HG03354 (cell line): ENCODE results near the gene PDZD7.

Experiments
- ATAC-seq: cut with Tn5 transposase; IDR thresholded peaks from one replicate; pipeline ENCODE4 v1.9.1; 2021; ENCODE audit warnings: mild to moderate bottlenecking; ENCODE audit not compliant: unreplicated experiment, poor library complexity, severe bottlenecking

Gene PDZD7

DNA sequence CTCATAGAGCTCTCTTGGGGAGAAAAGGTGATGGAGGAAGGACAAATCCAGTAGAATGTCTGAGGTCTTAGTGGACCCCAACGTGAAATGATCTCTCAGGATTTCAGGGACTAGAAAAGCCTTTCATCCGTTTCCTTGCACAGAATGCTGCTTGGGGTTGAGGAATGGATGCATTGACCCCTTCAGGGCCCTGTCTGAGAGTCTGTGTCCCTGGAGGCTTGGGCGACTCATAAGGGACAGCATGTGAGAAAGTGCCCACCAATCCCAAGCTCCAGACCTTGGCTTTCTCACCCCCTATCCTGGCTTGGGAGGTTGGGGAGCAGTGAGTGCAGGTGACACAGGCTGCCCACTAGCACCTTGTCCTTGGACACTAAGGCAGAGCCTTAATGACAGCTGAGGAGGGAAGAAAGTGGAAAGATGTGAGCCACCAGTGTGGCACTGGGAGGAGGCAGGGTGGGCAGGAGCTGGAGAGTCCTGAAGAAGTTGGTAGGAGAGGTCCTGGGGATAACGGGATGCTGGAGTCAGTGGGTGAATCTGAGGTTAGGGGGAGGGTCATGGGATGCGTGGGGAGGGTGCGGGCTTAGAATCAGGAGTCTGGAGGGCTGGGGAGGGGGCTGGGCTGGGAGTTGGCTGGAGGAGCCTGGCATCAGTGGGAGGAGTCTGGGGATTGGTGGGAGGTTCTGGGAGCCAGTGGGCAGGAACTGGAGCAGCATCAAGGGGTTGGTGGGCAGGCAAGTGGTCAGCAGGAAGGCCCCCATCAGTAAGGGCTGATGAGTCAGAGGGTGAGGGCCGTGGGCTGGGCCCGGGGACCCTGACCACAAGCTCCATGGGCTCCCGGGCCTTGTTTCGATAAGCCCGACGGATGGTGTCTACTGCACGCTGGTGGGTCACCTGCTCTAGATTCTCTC is 22.8 kb downstream of the PDZD7 start:
- no peak for ATAC-seq

DNA sequence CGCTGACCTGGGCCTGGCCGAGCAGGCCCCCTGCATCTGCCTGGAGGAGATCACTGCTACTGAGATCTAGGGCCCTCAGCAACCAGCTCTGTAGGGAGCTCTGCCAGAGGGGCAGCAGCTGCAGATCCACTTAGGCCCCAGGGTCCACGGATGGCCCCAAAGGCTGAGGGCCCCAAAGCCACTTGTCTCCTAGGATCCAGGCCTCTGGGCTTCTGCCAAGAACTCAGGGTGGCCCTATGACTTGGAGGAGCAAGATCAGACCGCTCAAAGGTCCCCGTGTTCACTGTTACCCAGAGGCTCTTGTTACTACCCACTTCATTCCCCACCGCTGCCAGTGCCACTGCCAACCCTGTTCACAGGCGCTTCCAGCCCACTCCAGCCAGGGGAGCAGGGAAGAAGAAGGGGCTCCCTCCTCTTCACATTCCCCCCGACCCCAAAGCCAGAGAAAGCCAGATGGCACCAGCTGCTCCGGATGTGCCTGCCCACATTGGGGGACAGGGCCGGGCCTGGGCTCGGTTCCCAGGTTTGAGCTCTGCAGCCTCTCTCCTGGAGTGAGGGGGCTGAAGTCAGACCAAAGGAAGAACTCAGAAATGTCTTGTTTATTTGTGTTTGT is 23.7 kb downstream of the PDZD7 start:
- no peak for ATAC-seq

DNA sequence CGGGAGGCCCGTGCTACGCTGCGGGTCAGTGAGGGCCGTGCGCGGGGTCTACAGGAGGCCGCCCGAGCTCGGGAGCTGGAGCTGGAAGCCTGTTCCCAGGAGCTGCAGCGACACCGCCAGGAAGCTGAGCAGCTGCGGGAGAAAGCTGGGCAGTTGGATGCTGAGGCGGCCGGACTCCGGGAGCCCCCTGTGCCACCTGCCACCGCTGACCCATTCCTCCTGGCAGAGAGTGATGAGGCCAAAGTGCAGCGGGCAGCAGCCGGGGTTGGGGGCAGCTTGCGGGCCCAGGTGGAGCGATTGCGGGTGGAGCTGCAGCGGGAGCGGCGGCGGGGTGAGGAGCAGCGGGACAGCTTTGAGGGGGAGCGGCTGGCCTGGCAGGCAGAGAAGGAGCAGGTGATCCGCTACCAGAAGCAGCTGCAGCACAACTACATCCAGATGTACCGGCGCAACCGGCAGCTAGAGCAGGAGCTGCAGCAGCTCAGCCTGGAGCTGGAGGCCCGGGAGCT is 24.3 kb downstream of the PDZD7 start:
- no peak for ATAC-seq

DNA sequence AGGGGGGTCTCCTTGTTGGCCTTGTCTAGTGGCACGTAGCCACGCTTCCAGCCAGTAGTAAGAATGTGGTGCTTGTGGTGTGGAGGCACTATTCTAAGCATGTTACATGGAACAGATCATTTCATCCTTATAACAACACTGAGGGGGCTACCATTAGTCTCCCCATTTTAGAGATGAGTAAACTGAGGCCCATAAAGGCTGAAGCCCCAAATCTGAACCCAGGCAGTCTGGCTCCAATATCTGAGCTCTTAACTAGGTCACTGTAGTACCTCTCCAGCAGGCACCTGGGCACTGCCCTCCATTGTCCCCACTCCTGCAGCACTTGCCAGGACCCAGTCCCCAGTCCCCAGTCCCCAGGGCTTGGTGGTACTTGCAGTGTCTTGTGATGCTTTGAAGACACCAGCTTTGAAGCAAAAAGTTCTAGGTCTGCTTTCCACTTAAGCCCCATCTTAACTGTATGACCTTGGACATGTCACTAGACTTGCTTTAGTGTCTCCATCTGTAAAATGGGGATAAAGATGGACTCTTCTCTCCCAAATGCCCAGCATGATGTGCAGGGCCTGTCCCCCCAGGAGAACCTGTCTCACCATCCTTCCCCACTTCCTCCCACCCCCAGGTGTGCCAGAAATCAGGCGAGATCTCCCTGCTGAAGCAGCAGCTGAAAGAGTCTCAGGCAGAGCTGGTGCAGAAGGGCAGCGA is 24.9 kb downstream of the PDZD7 start:
- ATAC-seq, result no peak

DNA sequence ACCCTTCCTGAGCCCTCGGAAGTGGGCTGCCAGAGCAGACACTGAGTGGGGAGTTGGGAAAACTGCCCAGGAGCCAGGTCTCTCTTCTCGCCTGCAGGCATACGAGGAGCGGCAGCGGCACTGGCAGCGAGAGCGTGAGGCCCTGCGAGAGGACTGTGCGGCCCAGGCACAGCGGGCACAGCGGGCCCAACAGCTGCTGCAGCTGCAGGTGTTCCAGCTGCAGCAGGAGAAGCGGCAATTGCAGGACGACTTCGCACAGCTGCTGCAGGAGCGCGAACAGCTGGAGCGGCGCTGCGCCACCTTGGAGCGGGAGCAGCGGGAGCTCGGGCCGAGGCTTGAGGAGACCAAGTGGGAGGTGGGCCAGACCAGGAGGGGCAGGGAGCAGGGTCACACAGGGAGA is 25.6 kb downstream of the PDZD7 start:
- ATAC-seq, result no peak

DNA sequence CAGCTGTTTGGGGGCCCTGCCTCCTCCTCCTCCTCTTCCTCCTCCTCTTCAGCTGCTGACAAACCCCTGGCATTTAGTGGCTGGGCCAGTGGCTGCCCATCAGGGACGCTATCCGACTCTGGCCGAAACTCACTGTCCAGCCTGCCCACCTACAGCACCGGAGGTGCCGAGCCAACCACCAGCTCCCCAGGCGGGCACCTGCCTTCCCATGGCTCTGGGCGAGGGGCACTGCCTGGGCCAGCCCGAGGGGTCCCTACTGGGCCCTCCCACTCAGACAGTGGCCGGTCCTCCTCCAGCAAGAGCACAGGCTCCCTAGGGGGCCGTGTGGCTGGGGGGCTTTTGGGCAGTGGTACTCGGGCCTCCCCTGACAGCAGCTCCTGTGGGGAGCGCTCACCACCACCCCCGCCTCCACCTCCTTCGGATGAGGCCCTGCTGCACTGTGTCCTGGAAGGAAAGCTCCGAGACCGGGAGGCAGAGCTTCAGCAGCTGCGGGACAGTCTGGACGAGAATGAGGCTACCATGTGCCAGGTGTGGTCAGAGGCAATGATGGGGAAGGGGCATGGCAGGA is 27.2 kb downstream of the PDZD7 start:
- ATAC-seq, result no peak

DNA sequence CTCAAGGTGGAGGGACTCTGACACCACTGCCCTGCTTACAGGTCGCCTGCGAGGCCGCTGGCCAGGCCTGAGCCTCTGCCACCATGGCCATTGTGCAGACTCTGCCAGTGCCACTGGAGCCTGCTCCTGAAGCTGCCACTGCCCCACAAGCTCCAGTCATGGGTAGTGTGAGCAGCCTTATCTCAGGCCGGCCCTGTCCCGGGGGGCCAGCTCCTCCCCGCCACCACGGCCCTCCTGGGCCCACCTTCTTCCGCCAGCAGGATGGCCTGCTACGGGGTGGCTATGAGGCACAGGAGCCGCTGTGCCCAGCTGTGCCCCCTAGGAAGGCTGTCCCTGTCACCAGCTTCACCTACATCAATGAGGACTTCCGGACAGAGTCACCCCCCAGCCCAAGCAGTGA is 28.5 kb downstream of the PDZD7 start:
- no peak for ATAC-seq

DNA sequence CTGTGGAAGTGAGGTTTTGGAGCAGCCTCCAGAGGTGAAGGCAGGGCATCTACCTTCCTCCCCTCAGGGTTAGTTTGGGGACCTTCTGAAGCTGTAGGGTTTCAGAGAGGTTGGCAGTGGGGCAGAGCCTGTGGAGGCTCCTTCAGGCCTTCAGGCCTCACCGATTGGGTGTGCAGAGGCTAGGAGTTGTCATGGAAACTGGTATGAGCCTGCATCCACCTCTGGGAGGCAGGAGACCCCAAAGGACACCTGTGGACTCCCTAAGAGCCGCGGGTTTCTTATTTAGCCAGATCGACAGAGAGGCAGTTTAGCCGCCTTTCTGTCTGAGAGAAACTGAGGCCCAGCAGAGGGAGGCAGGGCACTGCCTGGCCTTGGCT is 29.3 kb downstream of the PDZD7 start:
- ATAC-seq, result no peak

DNA sequence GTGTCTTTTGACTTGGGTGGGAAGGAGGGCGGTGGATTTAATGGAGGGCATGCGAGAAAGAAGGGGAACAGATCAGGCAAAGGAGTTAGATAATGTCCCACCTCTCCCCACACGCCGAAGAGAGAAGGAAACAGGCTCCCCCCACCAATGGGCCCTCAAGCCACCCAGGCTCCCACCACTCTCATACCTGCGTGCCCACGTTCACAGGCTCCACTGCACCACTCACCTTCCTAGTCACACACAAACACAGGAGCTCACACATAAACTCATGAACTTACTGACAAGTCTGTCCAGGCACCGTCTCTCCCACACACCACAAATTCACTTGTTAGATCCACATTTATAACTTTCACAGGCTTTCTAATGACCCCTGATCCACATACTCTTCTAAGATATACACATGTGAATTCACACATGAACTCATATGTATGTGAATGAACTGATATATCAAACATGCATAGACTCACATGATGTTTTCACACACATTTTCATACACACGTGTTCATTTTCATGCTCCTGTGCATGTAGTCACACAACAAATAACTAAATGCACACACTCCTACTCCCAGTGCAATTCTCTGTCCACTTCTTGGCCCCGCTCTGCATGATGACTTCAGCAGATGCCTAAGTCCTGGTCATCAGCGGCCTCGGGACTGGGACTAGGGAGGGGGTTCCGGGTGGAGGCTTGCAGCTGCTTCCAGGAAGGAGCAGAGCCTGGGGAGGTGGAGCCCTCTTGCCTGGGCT is 29.8 kb downstream of the PDZD7 start:
- no peak for ATAC-seq

DNA sequence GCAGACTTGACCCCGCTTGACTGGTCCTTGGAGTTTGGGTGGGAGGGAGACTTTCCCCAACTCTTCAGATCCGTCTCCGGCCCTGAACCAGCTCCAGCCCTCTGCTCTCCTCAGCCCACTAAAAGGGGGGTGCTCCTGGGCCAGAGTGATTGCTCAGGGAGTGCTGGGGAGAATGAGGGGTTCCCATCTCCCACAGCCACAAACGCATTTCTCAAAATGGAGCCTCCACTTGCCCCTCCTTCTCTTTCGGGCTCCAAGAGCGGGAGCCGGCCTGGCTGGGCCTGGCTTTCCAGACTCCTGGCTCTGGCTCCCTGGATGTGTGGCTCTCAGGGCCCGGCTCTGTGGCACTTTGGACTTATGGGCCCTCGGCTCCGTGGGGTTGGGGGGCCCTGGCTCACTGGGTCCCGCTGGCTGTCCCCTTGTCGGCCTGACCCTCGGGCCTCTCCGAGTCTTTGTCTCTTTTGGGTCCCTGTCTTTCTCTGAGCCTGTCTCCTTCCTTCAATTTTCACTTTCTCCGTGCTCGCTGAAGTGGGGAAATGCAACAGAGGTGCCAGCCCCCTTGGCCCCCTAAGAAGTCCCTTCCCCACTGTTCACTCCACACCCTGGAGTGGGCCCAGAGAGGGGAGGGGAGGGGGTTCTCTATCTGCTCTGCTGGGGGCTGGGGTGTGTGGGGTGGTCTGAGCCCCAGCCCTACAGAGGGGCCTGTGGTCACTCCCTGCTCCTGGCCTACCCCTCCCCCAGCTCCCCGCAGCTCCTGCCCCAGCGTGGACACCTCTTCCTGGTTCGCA is 30.6 kb downstream of the PDZD7 start:
- no peak for ATAC-seq

DNA sequence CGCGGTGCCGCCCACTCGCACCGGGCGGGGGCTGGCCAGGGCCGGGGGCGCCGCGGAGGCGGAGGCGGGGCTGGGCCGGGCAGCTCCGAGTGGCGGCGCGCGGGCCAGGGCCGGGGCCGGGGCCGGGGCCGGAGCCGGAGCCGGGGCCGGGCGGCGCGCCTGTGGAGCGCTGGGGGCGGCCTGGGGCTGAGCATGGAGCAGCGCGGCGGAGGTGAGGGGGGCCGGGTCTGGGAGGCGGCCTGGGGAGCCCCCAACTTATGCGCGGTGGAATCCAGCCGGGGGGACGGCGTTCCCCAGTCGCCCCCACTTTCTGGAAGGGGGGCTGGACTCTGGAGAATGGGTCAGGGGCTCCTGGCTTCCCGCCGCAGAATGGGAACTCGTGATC is 31.2 kb downstream of the PDZD7 start, which contains the start of gene LZTS2:
Gene LZTS2 (plus strand): TSS at position 67 of the 385 bp plus-strand sequence. CDS start 2,731 bp downstream, outside the sequence.
- ATAC-seq, result no peak

DNA sequence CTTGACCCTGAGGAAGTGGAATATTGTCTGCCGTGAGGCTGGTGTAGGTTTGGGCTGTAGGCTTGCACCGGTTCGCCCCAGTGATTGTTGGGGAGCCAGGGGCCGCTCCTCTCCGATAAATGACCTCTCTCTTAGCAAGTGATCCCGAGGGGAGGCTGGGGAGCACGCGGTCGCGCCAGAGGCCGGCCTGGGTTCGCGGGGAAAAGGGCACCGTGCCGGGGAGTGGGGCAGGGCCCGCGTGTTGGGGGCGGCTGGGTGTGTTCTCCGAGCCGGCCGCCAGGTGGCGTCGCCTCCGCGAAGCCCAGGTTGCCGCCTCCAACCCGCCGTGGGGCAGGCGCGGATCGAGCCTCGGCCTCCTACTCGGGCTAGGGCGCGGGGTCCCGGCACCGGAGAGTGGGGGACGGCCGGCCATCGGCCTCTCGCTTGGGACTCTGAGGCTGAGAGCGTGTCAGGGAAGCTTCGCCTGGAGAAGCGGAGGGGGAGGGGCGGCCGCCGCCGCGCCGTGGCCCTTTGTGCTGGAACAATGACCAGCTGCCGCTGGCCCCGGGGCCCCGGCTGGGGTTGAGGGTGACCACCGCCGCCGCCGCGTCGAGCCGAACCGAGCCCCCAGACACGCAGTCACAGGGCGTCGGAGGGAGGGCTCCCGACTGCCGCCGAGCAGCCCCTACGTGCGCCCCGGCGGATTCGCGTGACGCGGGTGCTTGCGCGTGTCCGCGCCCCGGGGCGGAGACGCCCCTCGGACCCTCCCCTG is 31.8 kb downstream of the PDZD7 start:
- ATAC-seq, result peak; percentile 55

DNA sequence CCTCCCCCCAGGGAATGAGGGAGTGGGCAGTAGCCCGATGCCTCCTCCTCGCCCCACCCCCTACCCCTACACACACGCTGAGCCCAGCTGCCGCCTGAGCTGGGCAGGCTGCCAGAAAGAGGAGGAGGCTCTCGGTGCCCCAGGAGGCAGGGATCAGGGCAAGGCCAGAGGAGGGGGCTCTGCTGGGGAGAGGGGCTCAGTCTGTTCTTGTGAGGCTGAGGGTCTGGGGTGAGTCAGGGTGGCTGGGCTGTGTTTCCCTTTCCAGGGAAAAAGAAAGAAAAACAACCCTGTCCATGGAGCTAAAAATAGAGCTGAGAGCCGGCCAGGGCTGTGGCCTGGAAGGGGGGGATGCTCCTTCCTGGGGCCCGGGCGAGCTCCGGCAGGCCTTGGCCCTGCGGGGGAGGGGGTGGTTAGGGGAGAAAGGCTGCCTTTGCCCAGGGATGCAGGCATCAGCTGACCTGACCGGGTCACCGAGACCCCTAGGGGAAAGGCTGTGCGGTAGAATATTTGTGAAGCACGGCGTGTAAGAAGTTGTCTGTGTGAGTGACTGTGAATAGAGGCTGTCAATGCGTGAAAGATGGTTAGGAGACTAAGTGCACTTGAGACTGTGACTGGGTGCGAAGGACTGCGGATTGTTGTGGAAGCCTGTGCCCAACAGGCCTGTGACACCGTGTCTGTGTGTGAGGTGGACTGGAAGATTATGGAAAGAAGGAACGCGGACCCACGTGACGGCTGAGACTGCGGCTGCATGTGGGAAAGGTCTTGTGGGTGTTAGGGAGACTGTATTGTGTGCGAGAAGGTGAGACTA is 32.5 kb downstream of the PDZD7 start:
- peak; percentile 28 for ATAC-seq

DNA sequence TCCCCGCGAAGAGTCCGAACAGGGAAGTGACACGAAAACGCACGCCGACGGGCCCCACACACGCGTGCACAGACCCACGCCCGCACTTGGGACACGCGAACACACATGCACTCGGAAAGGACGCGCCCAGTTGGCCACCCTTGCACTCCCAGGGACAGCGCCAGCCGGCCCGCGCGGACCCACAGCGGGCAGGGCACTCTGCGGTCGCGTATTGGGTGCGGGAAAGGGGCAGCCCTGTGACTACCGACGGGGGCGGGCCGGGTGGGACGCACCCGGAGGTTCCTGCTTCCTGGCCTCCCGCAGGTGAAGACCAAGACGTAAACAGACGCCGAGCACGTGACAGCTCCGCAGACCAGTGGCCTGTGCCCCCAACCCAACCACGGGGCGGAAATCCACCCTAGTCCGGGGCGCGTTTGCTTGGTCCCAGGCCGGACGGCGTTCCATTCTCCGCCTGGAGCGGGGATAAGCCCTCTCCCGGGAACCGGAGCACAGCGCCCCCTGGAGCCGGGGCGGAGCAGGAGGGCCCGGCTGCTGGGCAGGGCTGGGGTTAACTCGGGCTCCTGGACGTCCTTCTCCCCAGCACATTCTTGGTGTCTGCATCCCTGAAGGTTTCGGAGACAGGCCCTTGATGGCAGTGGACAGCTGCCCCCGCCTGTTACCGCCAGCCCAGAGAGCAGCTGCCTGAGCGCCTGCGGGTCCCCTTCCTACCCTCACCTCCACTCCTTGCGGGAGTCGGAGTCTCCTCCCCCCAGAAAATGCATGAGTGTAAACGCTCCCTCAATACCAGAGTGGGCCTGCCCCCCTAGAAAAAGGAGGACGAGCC is 33.4 kb downstream of the PDZD7 start:
- ATAC-seq, result peak; percentile 41

DNA sequence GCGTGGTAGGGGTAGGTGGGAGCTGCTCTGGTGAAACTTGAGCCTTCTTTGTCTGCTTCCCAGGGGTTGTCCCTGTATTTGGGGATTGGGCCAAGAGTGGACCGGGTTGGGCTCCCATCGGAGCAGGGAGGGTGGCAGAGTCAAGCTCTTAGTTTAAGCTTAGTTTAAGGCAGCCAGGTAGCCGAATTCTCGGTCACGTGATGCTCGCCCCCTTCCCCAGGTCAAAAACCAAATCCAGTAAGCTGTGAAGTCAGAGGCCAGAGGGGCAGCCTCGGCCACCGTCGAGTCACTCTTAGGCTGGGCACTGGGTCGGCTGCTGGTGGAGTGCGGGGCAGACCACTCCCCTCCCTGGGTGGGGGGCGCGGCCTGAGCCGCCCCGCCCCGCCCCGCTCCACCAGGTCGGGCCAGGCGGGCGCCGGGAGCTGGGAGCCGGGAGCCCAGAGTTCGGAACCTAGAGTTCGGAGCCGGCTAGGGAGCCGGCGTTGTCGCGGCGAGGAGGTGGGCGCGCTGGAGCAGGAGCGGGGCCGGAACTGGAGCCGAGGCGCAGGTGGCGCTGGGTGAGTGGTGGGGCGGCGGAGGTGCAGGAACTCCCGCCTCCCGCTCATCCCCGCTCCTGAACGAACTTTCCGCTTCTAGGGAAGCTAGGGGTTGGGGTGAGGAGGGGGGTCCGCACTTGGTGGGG is 34.1 kb downstream of the PDZD7 start:
- peak; percentile 23 for ATAC-seq

DNA sequence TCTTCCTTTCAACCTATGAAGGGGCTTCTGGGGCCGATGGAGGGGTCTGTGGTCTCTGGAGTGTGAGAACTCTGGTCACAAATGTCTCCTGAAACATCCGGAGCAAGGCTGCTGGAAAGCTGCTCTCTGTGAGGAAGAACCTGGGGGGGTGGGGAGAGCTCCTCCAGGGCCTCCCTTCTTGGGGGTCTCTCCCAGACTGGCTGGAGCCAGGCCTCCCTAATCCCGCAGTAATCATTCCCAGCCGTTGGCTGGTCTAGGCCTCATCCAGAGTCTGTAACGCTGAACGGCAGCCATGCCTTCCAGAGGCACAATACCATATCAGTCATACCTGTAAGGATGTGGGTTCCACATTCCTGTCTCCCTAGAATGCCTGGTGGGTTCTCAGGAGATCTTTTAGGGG is 35.7 kb downstream of the PDZD7 start:
- ATAC-seq, result no peak
